Endometrium (tissue), 2 donors: Measurements from ENCODE around the gene ZNF740.
"Not testable (repeated sequence)": the region's sequence is repeated elsewhere in the genome, so short reads cannot be mapped to it uniquely, and the experiment has no call there.

ENCODE experiments used
- FAIRE-seq: peaks from 2 replicates; lab custom pipeline; 2012; peaks lifted over from hg19 to GRCh38; lab: Jason Lieb, UNC
- donor health status: control.
- donor health status: control.

Gene ZNF740

GRCh38 chr12:53194973-53195372 is 14.5 kb downstream of the ZNF740 start:
- no peak for FAIRE-seq

GRCh38 chr12:53195516-53196420 is 15.2 kb downstream of the ZNF740 start:
- FAIRE-seq: no peak

- FAIRE-seq: no peak
These were observed 16.0 kb downstream of the ZNF740 start for GRCh38 chr12:53196486-53196885.

- no peak for FAIRE-seq
These were observed 16.6 kb downstream of the ZNF740 start for GRCh38 chr12:53197011-53197640.

GRCh38 chr12:53198486-53199110 is 18.1 kb downstream of the ZNF740 start:
- no peak for FAIRE-seq

GRCh38 chr12:53199700-53200099 is 19.2 kb downstream of the ZNF740 start:
- no peak for FAIRE-seq

GRCh38 chr12:53200107-53200457 is 19.6 kb downstream of the ZNF740 start:
- no peak for FAIRE-seq

- FAIRE-seq: no peak
These were observed 20.1 kb downstream of the ZNF740 start for GRCh38 chr12:53200458-53201176.

- no peak for FAIRE-seq
These were observed 20.6 kb downstream of the ZNF740 start for GRCh38 chr12:53201177-53201541.

- no peak for FAIRE-seq
These were observed 21.1 kb downstream of the ZNF740 start for GRCh38 chr12:53201639-53202038.

GRCh38 chr12:53202316-53202715 is 21.8 kb downstream of the ZNF740 start:
- not testable (repeated sequence) for FAIRE-seq

- FAIRE-seq: no peak
These were observed 23.8 kb downstream of the ZNF740 start for GRCh38 chr12:53204351-53204750.

GRCh38 chr12:53205747-53206419 is 25.4 kb downstream of the ZNF740 start:
- FAIRE-seq: no peak

- FAIRE-seq: no peak
These were observed 26.5 kb downstream of the ZNF740 start, which contains the start of gene ITGB7 for GRCh38 chr12:53207042-53207441. Gene ITGB7 (minus strand): TSS chr12:53207251. CDS start chr12:53200443, 6,808 bp downstream.

GRCh38 chr12:53208435-53208834 is 27.9 kb downstream of the ZNF740 start:
- FAIRE-seq: no peak

GRCh38 chr12:53208877-53209463 is 28.4 kb downstream of the ZNF740 start:
- FAIRE-seq: no peak

- no peak for FAIRE-seq
These were observed 30.3 kb downstream of the ZNF740 start for GRCh38 chr12:53210843-53211242.

GRCh38 chr12:53211476-53212381 is 31.2 kb downstream of the ZNF740 start:
- no peak for FAIRE-seq

- FAIRE-seq: no peak
These were observed 32.4 kb downstream of the ZNF740 start for GRCh38 chr12:53212931-53213330.

- no peak for FAIRE-seq
These were observed 32.8 kb downstream of the ZNF740 start for GRCh38 chr12:53213348-53213747.
